PFSK-1 (cell line): ENCODE measurements around the gene ASPM.

Experiments used
- POLR2AphosphoS5 ChIP-seq: IDR thresholded peaks from 2 replicates; pipeline ENCODE4 v1.6.1; 2012; ENCODE audit warnings: low read depth, mild to moderate bottlenecking, control low read depth, low read length, moderate library complexity
- SIN3A ChIP-seq: IDR thresholded peaks from 2 replicates; pipeline ENCODE4 v1.6.1; 2012; ENCODE audit warnings: mild to moderate bottlenecking, low read length, moderate library complexity, borderline replicate concordance; ENCODE audit not compliant: insufficient read depth
- TAF1 ChIP-seq: IDR thresholded peaks from 2 replicates; pipeline ENCODE4 v1.6.1; 2012; ENCODE audit warnings: low read length, control low read depth, borderline replicate concordance; ENCODE audit not compliant: insufficient read depth

GRCh38 chr1:197067457-197067818 lies 79.0 kb downstream of the ASPM start:
- TF ChIP-seq TAF1 (no peak), SIN3A (no peak), POLR2AphosphoS5 (no peak)
